ENCODE data around the gene SYNC. TPM values are rescaled to one million over a fixed set of nuclear protein-coding genes. Genes with fewer than 3 reads are reported as not detected.
A peak's percentile ranks its signal among the peaks of the same experiment; 100 is the strongest.
"Not testable (repeated sequence)": the region's sequence is repeated elsewhere in the genome, so short reads cannot be mapped to it uniquely, and the experiment has no call there.

SYNC gene
- total RNA-seq, 1 donor from 2014 or later = 14.5 TPM

DNA sequence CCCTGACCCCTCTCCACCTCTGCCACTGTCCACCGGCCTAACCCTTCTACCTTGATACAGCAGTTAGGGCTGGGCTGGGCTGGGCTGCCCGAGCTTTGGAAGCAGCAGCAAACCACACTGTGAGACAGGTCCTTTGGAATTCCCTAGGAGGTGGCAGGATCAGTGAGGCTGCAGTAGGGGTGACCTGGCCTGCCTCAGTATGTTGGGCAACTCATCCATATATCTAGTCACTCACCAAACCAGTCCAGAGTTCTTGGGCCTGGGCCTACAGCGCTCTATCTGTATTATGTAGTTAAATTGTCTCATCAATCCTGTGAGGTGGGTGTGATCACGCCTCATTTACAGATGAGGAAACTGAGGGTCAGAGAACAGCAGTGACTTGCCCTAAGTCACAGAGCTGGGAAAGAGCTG is 13.3 kb upstream of the SYNC start:
- ATAC-seq (no peak), DNase-seq (no peak)
- no peaks in the 10 kb centered on the region for H3K27me3 ChIP-seq (ENCODE audit: low read depth)
- no peaks in the 10 kb centered on the region for H3K36me3 ChIP-seq
- H3K4me1 ChIP-seq = peaks cover 19% of the 10 kb centered on the region
- intact Hi-C loops (cut with DNase I) = no loop called here
- TF ChIP-seq, protein P1, sequence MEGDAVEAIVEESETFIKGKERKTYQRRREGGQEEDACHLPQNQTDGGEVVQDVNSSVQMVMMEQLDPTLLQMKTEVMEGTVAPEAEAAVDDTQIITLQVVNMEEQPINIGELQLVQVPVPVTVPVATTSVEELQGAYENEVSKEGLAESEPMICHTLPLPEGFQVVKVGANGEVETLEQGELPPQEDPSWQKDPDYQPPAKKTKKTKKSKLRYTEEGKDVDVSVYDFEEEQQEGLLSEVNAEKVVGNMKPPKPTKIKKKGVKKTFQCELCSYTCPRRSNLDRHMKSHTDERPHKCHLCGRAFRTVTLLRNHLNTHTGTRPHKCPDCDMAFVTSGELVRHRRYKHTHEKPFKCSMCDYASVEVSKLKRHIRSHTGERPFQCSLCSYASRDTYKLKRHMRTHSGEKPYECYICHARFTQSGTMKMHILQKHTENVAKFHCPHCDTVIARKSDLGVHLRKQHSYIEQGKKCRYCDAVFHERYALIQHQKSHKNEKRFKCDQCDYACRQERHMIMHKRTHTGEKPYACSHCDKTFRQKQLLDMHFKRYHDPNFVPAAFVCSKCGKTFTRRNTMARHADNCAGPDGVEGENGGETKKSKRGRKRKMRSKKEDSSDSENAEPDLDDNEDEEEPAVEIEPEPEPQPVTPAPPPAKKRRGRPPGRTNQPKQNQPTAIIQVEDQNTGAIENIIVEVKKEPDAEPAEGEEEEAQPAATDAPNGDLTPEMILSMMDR (IDR thresholded peaks at IDR 0.05) = no peak
- no peak overlapping the region for H3K4me3 ChIP-seq
- H3K9me3 ChIP-seq = no peaks in the 10 kb centered on the region
- peak overlapping the region; percentile 56 for H3K27ac ChIP-seq

GRCh38 chr1:32714277-32714676 is 11.7 kb upstream of the SYNC start:
- Histone ChIP-seq H3K4me1 (peaks cover 19% of the 10 kb centered on the region), H3K4me3 (no peak overlapping the region), H3K9me3 (no peaks in the 10 kb centered on the region), H3K27ac (no peak overlapping the region), H3K36me3 (no peaks in the 10 kb centered on the region), H3K27me3 (ENCODE audit: low read depth) (no peaks in the 10 kb centered on the region)
- intact Hi-C loops (cut with DNase I) = no loop called here
- ATAC-seq = no peak
- DNase-seq = no peak
- TF ChIP-seq, protein P1 (IDR thresholded peaks at IDR 0.05) = no peak

GRCh38 chr1:32713081-32713480 is 10.5 kb upstream of the SYNC start:
- TF ChIP-seq, protein P1 (IDR thresholded peaks at IDR 0.05) = no peak
- Histone ChIP-seq H3K27ac (no peak overlapping the region), H3K27me3 (ENCODE audit: low read depth) (no peaks in the 10 kb centered on the region), H3K9me3 (no peaks in the 10 kb centered on the region), H3K36me3 (no peaks in the 10 kb centered on the region), H3K4me3 (no peak overlapping the region), H3K4me1 (peaks cover 19% of the 10 kb centered on the region)
- DNase-seq = no peak
- ATAC-seq = no peak
- intact Hi-C loops (cut with DNase I) = no loop called here

DNA sequence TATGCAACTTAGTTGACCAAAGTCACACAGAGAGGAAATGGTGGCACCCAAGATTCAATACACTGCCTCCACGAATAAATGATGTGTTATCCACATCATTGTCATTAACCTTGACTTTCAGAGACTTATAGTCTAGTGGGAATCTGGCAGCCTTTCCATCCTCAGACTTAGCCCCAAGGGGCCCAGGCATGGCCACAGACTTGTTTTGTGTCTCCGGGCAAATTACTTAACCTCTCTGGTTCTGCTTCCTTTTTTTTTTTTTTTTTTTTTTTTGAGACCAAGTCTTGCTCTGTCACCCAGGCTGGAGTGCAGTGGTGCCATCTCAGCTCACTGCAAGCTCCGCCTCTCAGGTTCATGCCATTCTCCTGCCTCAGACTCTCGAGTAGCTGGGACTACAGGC is 8.7 kb upstream of the SYNC start:
- peak; percentile 17 to 21 for ATAC-seq
- H3K4me1 ChIP-seq = peaks cover 11% of the 10 kb centered on the region
- H3K27me3 ChIP-seq (ENCODE audit: low read depth); DNase-seq; H3K27ac ChIP-seq; H3K4me3 ChIP-seq; intact Hi-C loops (cut with DNase I); H3K9me3 ChIP-seq; H3K36me3 ChIP-seq: not testable (repeated sequence)

DNA sequence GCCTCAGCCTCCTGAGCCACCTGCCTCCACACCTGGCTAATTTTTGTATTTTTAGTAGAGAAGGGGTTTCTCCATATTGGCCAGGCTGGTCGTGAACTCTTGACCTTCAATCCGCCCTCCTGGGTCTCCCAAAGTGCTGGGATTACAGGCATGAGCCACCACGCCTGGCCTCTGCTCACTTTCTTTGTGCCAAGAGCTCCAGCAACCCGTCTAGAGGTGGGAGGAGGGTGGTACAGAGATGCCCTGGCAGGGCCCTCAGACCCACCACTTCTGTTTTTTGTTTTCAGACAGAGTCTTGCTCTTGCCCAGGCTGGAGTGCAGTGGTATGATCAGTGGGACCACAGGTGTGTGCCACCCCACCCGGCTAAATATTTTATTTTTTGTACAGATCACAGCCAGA is 6.9 kb upstream of the SYNC start:
- peaks cover 12% of the 10 kb centered on the region for H3K4me1 ChIP-seq
- TF ChIP-seq, protein P1 (IDR thresholded peaks at IDR 0.05) = no peak
- H3K9me3 ChIP-seq = no peaks in the 10 kb centered on the region
- no peak overlapping the region for H3K4me3 ChIP-seq
- ATAC-seq = no peak
- H3K36me3 ChIP-seq = no peaks in the 10 kb centered on the region
- intact Hi-C loops (cut with DNase I) = no loop called here
- DNase-seq = no peak
- H3K27me3 ChIP-seq (ENCODE audit: low read depth) = no peaks in the 10 kb centered on the region
- no peak overlapping the region for H3K27ac ChIP-seq

DNA sequence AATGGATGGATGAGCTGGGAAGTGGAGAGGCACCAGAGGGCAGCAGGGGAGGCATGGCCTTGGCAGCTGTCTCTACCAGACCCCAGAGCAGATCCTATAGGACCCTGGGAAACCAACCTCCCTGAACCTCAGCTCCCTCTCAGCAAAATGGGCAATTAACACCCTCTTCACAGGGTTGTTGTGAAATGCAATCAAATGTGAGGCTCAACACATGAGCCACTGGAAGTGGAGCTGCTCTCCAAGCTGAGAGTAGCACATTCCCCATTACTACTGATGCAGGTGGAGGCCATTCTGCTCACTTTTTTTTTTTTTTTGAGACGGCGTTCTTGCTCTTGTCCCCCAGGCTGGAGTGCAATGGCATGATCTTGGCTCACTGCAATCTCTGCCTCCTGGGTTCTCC is 6.5 kb upstream of the SYNC start:
- TF ChIP-seq, protein P1 (IDR thresholded peaks at IDR 0.05) = no peak
- intact Hi-C loops (cut with DNase I) = no loop called here
- Histone ChIP-seq H3K27me3 (ENCODE audit: low read depth) (no peaks in the 10 kb centered on the region), H3K9me3 (no peaks in the 10 kb centered on the region), H3K4me3 (no peak overlapping the region), H3K27ac (no peak overlapping the region), H3K4me1 (peaks cover 14% of the 10 kb centered on the region), H3K36me3 (no peaks in the 10 kb centered on the region)
- DNase-seq (no peak), ATAC-seq (no peak)
